DND-41 (cell line): ENCODE data around the gene STX17.

Experiments
- CTCF ChIP-seq: IDR thresholded peaks from 2 replicates; pipeline ENCODE4 v1.5.1; 2012; ENCODE audit warnings: borderline replicate concordance, low read length, moderate library complexity, mild to moderate bottlenecking; ENCODE audit not compliant: poor library complexity, severe bottlenecking; ENCODE audit errors: extremely low read depth
- EZH2 ChIP-seq: IDR thresholded peaks from 3 replicates; pipeline ENCODE4 v1.6.1; 2012; ENCODE audit warnings: borderline replicate concordance, low read depth, mild to moderate bottlenecking, moderate library complexity, low read length, inconsistent platforms; ENCODE audit not compliant: severe bottlenecking

DNA sequence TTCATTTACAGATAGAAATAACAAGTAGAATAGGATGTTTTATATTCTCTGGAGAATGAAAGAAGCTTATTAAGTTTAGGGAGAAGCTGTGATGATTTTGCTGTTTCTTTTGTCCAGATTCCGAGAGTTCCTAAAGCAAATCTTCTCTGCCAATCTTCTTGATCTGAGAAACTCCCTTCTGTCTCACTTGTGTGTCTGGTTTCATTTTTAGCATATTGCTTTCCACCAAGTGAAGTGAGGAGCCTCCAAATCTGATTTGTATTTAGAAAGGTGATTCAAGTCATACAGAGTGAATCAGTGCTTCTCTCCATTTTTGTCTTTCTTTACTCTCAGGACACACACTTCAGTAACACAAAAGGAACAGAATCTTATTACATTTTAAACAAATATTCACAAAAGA, 48.4 kb downstream of the STX17 start:
- TF ChIP-seq CTCF (no peak), EZH2 (no peak)
